WERI-Rb-1 (cell line): ENCODE results near the gene HIGD1B.

Experiments used
- DNase-seq: peaks from one replicate; pipeline ENCODE4 v3.0.0-alpha.2; 2020
- H3K27ac ChIP-seq: fragments of 250-450 bp; sonication (Bioruptor Pico); 2 replicates; pipeline ENCODE4 v1.5.1; 2020; ENCODE audit warnings: mild to moderate bottlenecking, moderate library complexity
- H3K27me3 ChIP-seq: fragments of 250-450 bp; sonication (Bioruptor Pico); 2 replicates; pipeline ENCODE4 v1.5.1; 2021; ENCODE audit warnings: mild to moderate bottlenecking, low read depth, moderate library complexity; ENCODE audit not compliant: insufficient read depth, severe bottlenecking
- H3K36me3 ChIP-seq: fragments of 250-450 bp; sonication (Bioruptor Pico); 2 replicates; pipeline ENCODE4 v1.5.1; 2020; ENCODE audit warnings: mild to moderate bottlenecking, moderate library complexity
- H3K4me3 ChIP-seq: 2 replicates; pipeline ENCODE4 v1.5.1; 2011; ENCODE audit warnings: low read depth, mild to moderate bottlenecking, control low read depth, low read length
- H3K9me3 ChIP-seq: fragments of 250-450 bp; sonication (Bioruptor Pico); 2 replicates; pipeline ENCODE4 v1.5.1; 2021; ENCODE audit warnings: mild to moderate bottlenecking, moderate library complexity; ENCODE audit not compliant: severe bottlenecking
- TF ChIP-seq, protein P1 (sequence below): IDR thresholded peaks from 2 replicates; pipeline ENCODE4 v1.5.1; 2011; ENCODE audit warnings: low read depth, mild to moderate bottlenecking, control low read depth, inconsistent platforms, low read length

Gene HIGD1B

GRCh38 chr17:44846206-44846605 lies 1.5 kb upstream of the HIGD1B start:
- no peaks in the 10 kb centered on the region for H3K9me3 ChIP-seq
- H3K27ac ChIP-seq = no peak overlapping the region
- H3K27me3 ChIP-seq = no peaks in the 10 kb centered on the region
- no peak for DNase-seq
- TF ChIP-seq, protein P1, sequence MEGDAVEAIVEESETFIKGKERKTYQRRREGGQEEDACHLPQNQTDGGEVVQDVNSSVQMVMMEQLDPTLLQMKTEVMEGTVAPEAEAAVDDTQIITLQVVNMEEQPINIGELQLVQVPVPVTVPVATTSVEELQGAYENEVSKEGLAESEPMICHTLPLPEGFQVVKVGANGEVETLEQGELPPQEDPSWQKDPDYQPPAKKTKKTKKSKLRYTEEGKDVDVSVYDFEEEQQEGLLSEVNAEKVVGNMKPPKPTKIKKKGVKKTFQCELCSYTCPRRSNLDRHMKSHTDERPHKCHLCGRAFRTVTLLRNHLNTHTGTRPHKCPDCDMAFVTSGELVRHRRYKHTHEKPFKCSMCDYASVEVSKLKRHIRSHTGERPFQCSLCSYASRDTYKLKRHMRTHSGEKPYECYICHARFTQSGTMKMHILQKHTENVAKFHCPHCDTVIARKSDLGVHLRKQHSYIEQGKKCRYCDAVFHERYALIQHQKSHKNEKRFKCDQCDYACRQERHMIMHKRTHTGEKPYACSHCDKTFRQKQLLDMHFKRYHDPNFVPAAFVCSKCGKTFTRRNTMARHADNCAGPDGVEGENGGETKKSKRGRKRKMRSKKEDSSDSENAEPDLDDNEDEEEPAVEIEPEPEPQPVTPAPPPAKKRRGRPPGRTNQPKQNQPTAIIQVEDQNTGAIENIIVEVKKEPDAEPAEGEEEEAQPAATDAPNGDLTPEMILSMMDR = no peak
- no peak overlapping the region for H3K4me3 ChIP-seq
- H3K36me3 ChIP-seq = peaks cover 15% of the 10 kb centered on the region

- no peaks in the 10 kb centered on the region for H3K9me3 ChIP-seq
- no peak overlapping the region for H3K4me3 ChIP-seq
- H3K27me3 ChIP-seq = no peaks in the 10 kb centered on the region
- no peak overlapping the region for H3K27ac ChIP-seq
- peaks cover 37% of the 10 kb centered on the region for H3K36me3 ChIP-seq
- TF ChIP-seq, protein P1 = no peak
- DNase-seq = no peak
Observed at GRCh38 chr17:44848257-44848795, 643 bp downstream of the HIGD1B start.

DNA sequence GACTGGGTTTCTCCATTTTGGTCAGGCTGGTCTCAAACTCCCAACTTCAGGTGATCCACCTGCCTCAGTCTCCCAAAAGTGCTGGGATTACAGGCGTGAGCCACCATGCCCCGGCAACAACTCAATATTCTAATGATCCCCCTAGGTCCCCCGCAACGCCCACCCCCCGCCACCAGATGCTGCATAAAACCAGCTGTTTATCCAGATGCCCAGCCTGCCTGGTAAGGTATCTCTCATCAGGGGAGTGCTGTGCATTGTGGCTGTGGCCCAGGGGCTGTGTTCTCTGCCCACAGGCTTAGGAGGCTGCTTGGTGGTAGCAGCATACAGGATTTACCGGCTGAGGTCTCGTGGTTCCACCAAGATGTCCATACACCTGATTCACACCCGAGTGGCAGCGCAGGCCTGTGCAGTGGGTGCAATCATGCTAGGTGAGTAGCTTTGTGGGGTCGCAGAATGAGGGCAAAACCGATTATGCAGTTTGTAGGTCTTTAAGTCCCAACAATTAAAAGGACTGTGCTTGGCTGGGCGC lies 1.3 kb downstream of the HIGD1B start:
- TF ChIP-seq, protein P1 = no peak
- no peak for DNase-seq
- Histone ChIP-seq H3K27ac (no peak overlapping the region), H3K4me3 (no peak overlapping the region), H3K36me3 (peaks cover 44% of the 10 kb centered on the region), H3K27me3 (no peaks in the 10 kb centered on the region), H3K9me3 (no peaks in the 10 kb centered on the region)

GRCh38 chr17:44850025-44850424 lies 2.3 kb downstream of the HIGD1B start:
- H3K27me3 ChIP-seq = no peaks in the 10 kb centered on the region
- no peak overlapping the region for H3K4me3 ChIP-seq
- H3K27ac ChIP-seq = no peak overlapping the region
- no peaks in the 10 kb centered on the region for H3K9me3 ChIP-seq
- DNase-seq = no peak
- peaks cover 54% of the 10 kb centered on the region for H3K36me3 ChIP-seq
- TF ChIP-seq, protein P1 = no peak

DNA sequence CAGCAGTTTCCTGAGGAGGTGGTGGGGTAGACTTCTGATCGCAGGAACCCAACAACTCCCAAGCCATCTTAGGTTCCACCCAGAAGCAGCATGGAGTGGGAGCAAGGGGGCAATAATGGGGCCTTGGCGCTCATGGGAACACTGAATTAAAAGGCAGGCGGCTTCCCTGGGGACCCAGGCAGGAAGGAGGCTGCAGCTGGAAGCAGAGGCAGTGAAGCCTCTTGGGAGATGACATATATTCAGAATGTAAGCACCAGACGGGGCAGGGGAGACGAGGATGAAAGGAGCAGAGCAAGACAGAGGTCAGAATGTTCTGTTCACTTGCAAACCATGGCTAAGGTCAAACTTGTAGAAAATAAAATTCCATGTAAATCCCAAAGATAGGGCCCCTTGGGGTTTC lies 2.9 kb downstream of the HIGD1B start:
- no peaks in the 10 kb centered on the region for H3K27me3 ChIP-seq
- no peak for DNase-seq

More for the DNA sequence above, 2.9 kb downstream of the HIGD1B start:
- no peak overlapping the region for H3K27ac ChIP-seq
- no peaks in the 10 kb centered on the region for H3K9me3 ChIP-seq
- H3K36me3 ChIP-seq = peaks cover 59% of the 10 kb centered on the region
- H3K4me3 ChIP-seq = no peak overlapping the region
- TF ChIP-seq, protein P1 = no peak
